IMR-90 (cell line): Measurements from ENCODE around the gene RRP1B. TPM values are rescaled to one million over a fixed set of nuclear protein-coding genes. Genes with fewer than 3 reads are reported as not detected.

ENCODE experiments used
- ATAC-seq: fragments of 200-7000 bp; cut with Tn5 transposase; 2 replicates; pipeline ENCODE4 v1.9.1; 2020; ENCODE audit warnings: low read depth, mild to moderate bottlenecking, moderate library complexity
- BruUV-seq: library from RNA; stranded (reverse); fragments of 400-500 nt; replicated peaks from 2 replicates; lab custom pipeline; 2021; lab: Mats Ljungman, UMichigan
- CTCF ChIA-PET: fragments of 300-600 bp; formaldehyde crosslinking; extraction: SDS; loops from one replicate; lab custom pipeline; 2021; ENCODE audit warnings: antibody characterized with exemption; lab: Yijun Ruan, JAX
- POLR2A ChIA-PET: fragments of 300-600 bp; sonication (Branson Sonifier 250); formaldehyde crosslinking; loops from one replicate; lab custom pipeline; 2022; ENCODE audit warnings: antibody characterized with exemption; ENCODE audit not compliant: unreplicated experiment; lab: Charles Lee
- DNase-seq: peaks from one replicate; pipeline ENCODE4 v3.0.0; 2013
- H2AFZ ChIP-seq: replicated peaks from 2 replicates; pipeline ENCODE3; 2013; ENCODE audit warnings: low read length, mild to moderate bottlenecking; ENCODE audit not compliant: poor library complexity
- H2AK5ac ChIP-seq: 2 replicates; pipeline ENCODE4 v1.6.1; 2013; ENCODE audit warnings: low read depth, low read length, inconsistent platforms
- H2AK9ac ChIP-seq: replicated peaks from 2 replicates; pipeline ENCODE3; 2013; ENCODE audit warnings: mild to moderate bottlenecking, low read depth, low read length, moderate library complexity; ENCODE audit not compliant: poor library complexity
- H2BK120ac ChIP-seq: 2 replicates; pipeline ENCODE4 v1.6.1; 2013; ENCODE audit warnings: low read depth, low read length, inconsistent platforms
- H2BK15ac ChIP-seq: 3 replicates; pipeline ENCODE4 v1.6.1; 2013; ENCODE audit warnings: low read depth, low read length, inconsistent platforms
- H2BK20ac ChIP-seq: 2 replicates; pipeline ENCODE4 v1.6.1; 2013; ENCODE audit warnings: low read depth, mild to moderate bottlenecking, inconsistent platforms, low read length, moderate library complexity
- H2BK5ac ChIP-seq: 2 replicates; pipeline ENCODE4 v1.6.1; 2013; ENCODE audit warnings: mild to moderate bottlenecking, low read depth, low read length, inconsistent platforms; ENCODE audit not compliant: poor library complexity, severe bottlenecking
- H3K14ac ChIP-seq: replicated peaks from 2 replicates; pipeline ENCODE4 v1.6.1; 2013; ENCODE audit warnings: low read depth, low read length, inconsistent platforms
- H3K18ac ChIP-seq: 2 replicates; pipeline ENCODE4 v1.6.1; 2013; ENCODE audit warnings: low read depth, low read length, control low read depth
- H3K23ac ChIP-seq: 2 replicates; pipeline ENCODE4 v1.6.1; 2013; ENCODE audit warnings: low read depth, low read length, inconsistent platforms
- H3K27ac ChIP-seq: 2 replicates; pipeline ENCODE4 v1.5.1; 2013; ENCODE audit warnings: mild to moderate bottlenecking, control low read depth, low read length; ENCODE audit not compliant: insufficient read depth
- H3K27me3 ChIP-seq: 2 replicates; pipeline ENCODE4 v1.6.1; 2013; ENCODE audit warnings: low read length; ENCODE audit not compliant: control insufficient read depth, insufficient read depth
- H3K36me3 ChIP-seq: 2 replicates; pipeline ENCODE4 v1.6.1; 2013; ENCODE audit warnings: low read length, mixed read lengths; ENCODE audit not compliant: control insufficient read depth, insufficient read depth
- H3K4ac ChIP-seq: 2 replicates; pipeline ENCODE4 v1.6.1; 2013; ENCODE audit warnings: low read depth, low read length, inconsistent platforms
- H3K4me1 ChIP-seq: 2 replicates; pipeline ENCODE4 v1.6.1; 2013; ENCODE audit warnings: low read length, mixed read lengths; ENCODE audit not compliant: control insufficient read depth, insufficient read depth
- H3K4me2 ChIP-seq: 2 replicates; pipeline ENCODE4 v1.6.1; 2013; ENCODE audit warnings: low read depth, mild to moderate bottlenecking, control low read depth, low read length, moderate library complexity
- H3K4me3 ChIP-seq: 2 replicates; pipeline ENCODE4 v1.5.1; 2013; ENCODE audit warnings: low read depth, mild to moderate bottlenecking, control low read depth, low read length, moderate library complexity; ENCODE audit not compliant: insufficient read depth
- H3K56ac ChIP-seq: 2 replicates; pipeline ENCODE4 v1.6.1; 2013; ENCODE audit warnings: low read length, inconsistent platforms; ENCODE audit not compliant: insufficient read depth; ENCODE audit errors: extremely low read depth
- H3K79me1 ChIP-seq, 2 experiments: 2 replicates each; pipeline ENCODE4 v1.6.1; 2013; ENCODE audit warnings: low read length in 2 of 2, inconsistent platforms in 1 of 2, low read depth in 1 of 2
- H3K9ac ChIP-seq: 2 replicates; pipeline ENCODE4 v1.6.1; 2013; ENCODE audit warnings: low read depth, low read length, control low read depth
- H3K9me1 ChIP-seq: 2 replicates; pipeline ENCODE4 v1.6.1; 2013; ENCODE audit warnings: low read length, inconsistent platforms; ENCODE audit not compliant: insufficient read depth
- H3K9me3 ChIP-seq: 2 replicates; pipeline ENCODE4 v1.6.1; 2013; ENCODE audit warnings: low read length; ENCODE audit not compliant: control insufficient read depth, insufficient read depth
- H4K20me1 ChIP-seq: 2 replicates; pipeline ENCODE4 v1.6.1; 2013; ENCODE audit warnings: low read length, inconsistent platforms; ENCODE audit not compliant: insufficient read depth
- H4K5ac ChIP-seq: 2 replicates; pipeline ENCODE4 v1.6.1; 2013; ENCODE audit warnings: mild to moderate bottlenecking, low read depth, low read length, control low read depth
- H4K8ac ChIP-seq, 2 experiments: 2 replicates each; pipeline ENCODE4 v1.6.1; 2013; ENCODE audit warnings: low read depth in 2 of 2, low read length in 2 of 2, control low read depth in 1 of 2, inconsistent platforms in 1 of 2
- H4K91ac ChIP-seq: 2 replicates; pipeline ENCODE4 v1.6.1; 2013; ENCODE audit warnings: low read depth, low read length, inconsistent platforms; ENCODE audit not compliant: insufficient read depth
- BHLHE40 ChIP-seq: fragments of 150-350 bp; IDR thresholded peaks from 2 replicates; pipeline ENCODE4 v1.6.1; 2016; ENCODE audit warnings: mild to moderate bottlenecking, low read depth, low read length
- CHD1 ChIP-seq: IDR thresholded peaks from 2 replicates; pipeline ENCODE4 v1.6.1; 2012; ENCODE audit warnings: low read depth, low read length, improper control_type of control experiment
- CTCF ChIP-seq: conservative IDR thresholded peaks from 2 replicates; pipeline ENCODE4 v1.5.1; 2012; ENCODE audit warnings: mild to moderate bottlenecking, low read depth, low read length, improper control_type of control experiment
- ELK1 ChIP-seq: fragments of 150-350 bp; IDR thresholded peaks from 2 replicates; pipeline ENCODE4 v1.6.1; 2016; ENCODE audit warnings: low read depth, mild to moderate bottlenecking, low read length, moderate library complexity, borderline replicate concordance
- FOS ChIP-seq: fragments of 150-350 bp; IDR thresholded peaks from 2 replicates; pipeline ENCODE4 v1.6.1; 2016; ENCODE audit warnings: low read depth, low read length
- MAFK ChIP-seq: IDR thresholded peaks from 2 replicates; pipeline ENCODE4 v1.6.1; 2012; ENCODE audit warnings: low read depth, low read length, improper control_type of control experiment
- MAZ ChIP-seq: IDR thresholded peaks from 2 replicates; pipeline ENCODE4 v1.6.1; 2012; ENCODE audit warnings: low read depth, mild to moderate bottlenecking, low read length, improper control_type of control experiment, moderate library complexity, borderline replicate concordance
- NFE2L2 ChIP-seq: fragments of 150-350 bp; IDR thresholded peaks from 2 replicates; pipeline ENCODE4 v1.6.1; 2016; ENCODE audit warnings: low read depth, mild to moderate bottlenecking, low read length
- RAD21 ChIP-seq: IDR thresholded peaks from 2 replicates; pipeline ENCODE4 v1.6.1; 2012; ENCODE audit warnings: low read length, improper control_type of control experiment
- RFX5 ChIP-seq: IDR thresholded peaks from 2 replicates; pipeline ENCODE4 v1.8.0; 2012; ENCODE audit warnings: low read depth, mild to moderate bottlenecking, low read length, moderate library complexity
- SMC3 ChIP-seq: fragments of 150-350 bp; IDR thresholded peaks from 2 replicates; pipeline ENCODE4 v1.6.1; 2016; ENCODE audit warnings: low read depth, mild to moderate bottlenecking, antibody characterized with exemption, low read length, moderate library complexity
- USF2 ChIP-seq: fragments of 150-350 bp; IDR thresholded peaks from 2 replicates; pipeline ENCODE4 v1.6.1; 2017; ENCODE audit warnings: mild to moderate bottlenecking, antibody characterized with exemption, low read length, low read depth
- WGBS, 2 experiments: methylation state at CpG; one replicate each; pipeline versions ENCODE4 v1.1.5 to v1.1.7; 2013; ENCODE audit warnings: missing lambda C conversion rate in 2 of 2; ENCODE audit not compliant: insufficient read length in 1 of 2; ENCODE audit errors: extremely low coverage in 2 of 2; 5-methylcytosine and 5-hydroxymethylcytosine counted together
- dilution Hi-C: fragments of 300-500 bp; cut with HindIII; formaldehyde crosslinking; loops from one replicate; pipeline ENCODE4 v1.14.3; 2018; ENCODE audit warnings: low sequenced_read_pairs; ENCODE audit not compliant: unreplicated experiment
- in situ Hi-C: fragments of 300-500 bp; cut with MboI; formaldehyde crosslinking; loops from 3 replicates; pipeline ENCODE4 v1.14.3; 2019; ENCODE audit warnings: low sequenced_read_pairs, inconsistent platforms, mixed read lengths
- intact Hi-C: fragments of 100-400 bp; cut with micrococcal nuclease; formaldehyde crosslinking; loops from 2 replicates; pipeline ENCODE4 v1.10.0; 2022
- polyA plus RNA-seq, 3 experiments: library from polyadenylated mRNA; depleted of rRNA; stranded (reverse); fragments of >200 nt; gene quantifications; 2 replicates each; pipeline ENCODE4 v1.2.3, GENCODE V29; 2012; ENCODE audit warnings: low replicate concordance in 1 of 3
- total RNA-seq: library from RNA; depleted of rRNA; stranded (reverse); fragments of >200 nt; gene quantifications from 2 replicates; pipeline ENCODE4 v1.2.3, GENCODE V29; 2012

Gene RRP1B
- total and polyA plus RNA-seq, 2 of the 4 experiments (the other 2 are of a cell fraction): 11.1 to 16.1 TPM

GRCh38 chr21:43658769-43659135 is 608 bp upstream of the RRP1B start:
- Histone ChIP-seq H2BK15ac (0 out of 3 replicates have a peak overlapping the region, but pooled peaks have one; percentile 96), H2AK9ac (peak overlapping the region; percentile 98), H3K18ac (no peak overlapping the region), H4K5ac (peak overlapping the region; percentile 99), H3K79me1 (peaks cover 20 to 32% of the 10 kb centered on the region in 2 experiments), H3K4me2 (peak overlapping the region; percentile 91; the same call in 1 of the 2 replicates), H3K23ac (peak overlapping the region; percentile 92; the same call in 1 of the 2 replicates), H4K8ac (peak overlapping the region; percentile 100), H2BK20ac (no peak overlapping the region), H3K36me3 (peaks cover 5% of the 10 kb centered on the region), H3K4ac (peak overlapping the region; percentile 97), H2AK5ac (peak overlapping the region; percentile 95), H3K9me1 (peaks cover 16% of the 10 kb centered on the region), H3K27ac (peak overlapping the region; percentile 90; the same call in 1 of the 2 replicates), H4K20me1 (peaks cover 10% of the 10 kb centered on the region), H4K91ac (peak overlapping the region; percentile 98), H2BK5ac (no peak overlapping the region), H3K9ac (peak overlapping the region; percentile 85), H3K9me3 (no peaks in the 10 kb centered on the region), H3K56ac (no peak overlapping the region), H3K4me3 (no peak overlapping the region), H2BK120ac (0 out of 2 replicates have a peak overlapping the region, but pooled peaks have one; percentile 59), H3K14ac (peak overlapping the region; percentile 95), H3K4me1 (peaks cover 9% of the 10 kb centered on the region), H2AFZ (peak overlapping the region; percentile 98), H3K27me3 (no peaks in the 10 kb centered on the region)
- ATAC-seq (no peak), DNase-seq (no peak)
- no TSS peak for BruUV-seq
- dilution Hi-C loops (no loop called here), intact Hi-C loops (no loop called here), in situ Hi-C loops (no loop called here)
- POLR2A ChIA-PET: no interaction called here
- CTCF ChIA-PET: no interaction called here
- TF ChIP-seq NFE2L2 (no peak), SMC3 (no peak), ELK1 (no peak), RAD21 (no peak), FOS (no peak), RFX5 (no peak), USF2 (no peak), BHLHE40 (no peak), MAZ (no peak), MAFK (no peak), CHD1 (no peak), CTCF (no peak)
- 87% methylated on average over 18 of the region's 23 CpGs; no CpG with 5 or more reads in 1 of the 2 experiments for WGBS, 2 experiments
